Esophagus muscularis mucosa (tissue), 3 donors: ENCODE results near the gene TM2D1.

ENCODE experiments used
- CTCF ChIP-seq, 3 experiments: fragments of 200-600 bp in 2 of 3; fragments of 450-650 bp in 1 of 3; sonication (generic) in 2 of 3; IDR thresholded peaks; one replicate each; pipeline ENCODE4 v1.5.1; 2017 to 2019; ENCODE audit warnings: antibody characterized with exemption in 3 of 3, mild to moderate bottlenecking in 2 of 3, moderate library complexity in 1 of 3
- POLR2A ChIP-seq: fragments of 450-650 bp; IDR thresholded peaks from one replicate; pipeline ENCODE4 v1.6.1; 2017; ENCODE audit warnings: antibody characterized with exemption, moderate library complexity, mild to moderate bottlenecking, low read depth
- POLR2AphosphoS5 ChIP-seq, 2 donors: sonication (generic); formaldehyde crosslinking; IDR thresholded peaks; one replicate each; pipeline ENCODE4 v1.6.1; 2017; ENCODE audit warnings: antibody characterized with exemption in 2 of 2

GRCh38 chr1:61655453-61655852 lies 69.5 kb downstream of the TM2D1 start:
- TF ChIP-seq CTCF (IDR thresholded peaks at IDR 0.05), result no peak
- no peak for TF ChIP-seq POLR2AphosphoS5 (IDR thresholded peaks at IDR 0.05)
- TF ChIP-seq POLR2A, result no peak
